ENCODE data around the gene CFAP61. TPM values are rescaled to one million over a fixed set of nuclear protein-coding genes. Genes with fewer than 3 reads are reported as not detected.

The CFAP61 gene
- total and polyA plus RNA-seq, 12 donors, result 0.53 to 3.6 (median 1.1) TPM; not detected in 3

DNA sequence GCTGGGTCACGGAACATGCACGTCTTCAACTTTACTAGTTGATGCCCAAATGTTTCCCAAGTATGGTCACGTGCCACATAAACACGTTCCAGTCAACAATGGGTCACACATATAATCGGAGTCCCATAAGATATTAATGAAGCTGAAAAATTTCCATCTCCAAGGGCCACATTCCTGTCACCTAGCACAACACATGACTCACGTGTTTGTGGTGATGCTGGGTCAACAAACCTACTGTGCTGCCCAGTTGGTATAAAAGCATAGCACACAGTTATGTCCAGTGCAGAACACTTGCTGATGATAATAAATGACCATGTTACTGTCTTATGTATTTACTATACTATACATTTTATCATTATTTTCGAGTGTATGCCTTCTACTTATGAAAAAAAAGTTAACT is 247.6 kb downstream of the CFAP61 start:
- Histone ChIP-seq H3K27ac (no peak overlapping the region), H3K9me3 (replicated peaks in 1 of 3) (no peaks in the 10 kb centered on the region), H3K27me3 (no peaks in the 10 kb centered on the region), H3K4me1 (replicated peaks in 1 of 2) (no peaks in the 10 kb centered on the region), H3K4me3 (no peak overlapping the region), H3K36me3 (replicated peaks in 1 of 2) (no peaks in the 10 kb centered on the region)
- WGBS, 4 donors, result 62 to 72% (median 70%) methylated on average over 7 of the region's 7 CpGs
- no peak for TF ChIP-seq CTCF (IDR thresholded peaks at IDR 0.05)
- no peak for TF ChIP-seq POLR2A (IDR thresholded peaks at IDR 0.05)
- intact Hi-C loops (cut with DNase I), result no loop called here
- DNase-seq, result no peak

GRCh38 chr20:20303320-20303719 is 251.0 kb downstream of the CFAP61 start:
- H3K36me3 ChIP-seq (replicated peaks in 1 of 2), result no peaks in the 10 kb centered on the region
- no peak overlapping the region for H3K27ac ChIP-seq
- no peaks in the 10 kb centered on the region for H3K4me1 ChIP-seq (replicated peaks in 1 of 2)
- no peaks in the 10 kb centered on the region for H3K9me3 ChIP-seq (replicated peaks in 1 of 3)
- H3K4me3 ChIP-seq, result no peak overlapping the region
- 78 to 95% (median 88%) methylated on average over 8 to 12 of the region's 12 CpGs for WGBS, 4 donors
- no peaks in the 10 kb centered on the region for H3K27me3 ChIP-seq
- TF ChIP-seq POLR2A (IDR thresholded peaks at IDR 0.05), result no peak
- no peak for TF ChIP-seq CTCF (IDR thresholded peaks at IDR 0.05)
- intact Hi-C loops (cut with DNase I), result no loop called here
- no peak for DNase-seq

GRCh38 chr20:20303742-20304141 is 251.4 kb downstream of the CFAP61 start:
- no peaks in the 10 kb centered on the region for H3K36me3 ChIP-seq (replicated peaks in 1 of 2)
- no peaks in the 10 kb centered on the region for H3K9me3 ChIP-seq (replicated peaks in 1 of 3)
- TF ChIP-seq CTCF (IDR thresholded peaks at IDR 0.05) (no peak), POLR2A (IDR thresholded peaks at IDR 0.05) (no peak)
- 74 to 84% (median 79%) methylated on average over 11 to 15 of the region's 15 CpGs for WGBS, 4 donors
- no peaks in the 10 kb centered on the region for H3K27me3 ChIP-seq
- DNase-seq, result peak in 3 of 7 donors; percentile 13 to 19 (median 17)
- H3K27ac ChIP-seq, result no peak overlapping the region
- H3K4me3 ChIP-seq, result no peak overlapping the region
- no peaks in the 10 kb centered on the region for H3K4me1 ChIP-seq (replicated peaks in 1 of 2)
- intact Hi-C loops (cut with DNase I), result no loop called here

DNA sequence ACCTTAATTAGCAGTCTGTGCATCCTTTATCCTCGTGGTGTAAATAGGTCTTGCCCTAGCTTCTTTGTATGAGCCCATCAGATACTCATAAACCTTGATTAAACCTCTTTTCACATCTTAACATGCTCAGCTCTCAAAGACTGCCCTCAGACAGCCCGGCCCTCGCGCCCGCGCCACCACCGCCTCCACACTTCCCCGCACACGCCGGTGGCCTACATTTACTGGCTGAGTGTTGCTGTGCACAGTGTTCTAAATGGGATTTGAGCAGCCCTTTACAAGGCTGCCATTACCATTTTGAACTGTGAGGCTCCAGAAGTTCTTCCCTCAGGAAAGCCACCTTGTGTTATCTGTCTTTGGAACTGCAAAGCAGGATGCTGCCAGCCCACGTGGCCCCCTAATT is 252.6 kb downstream of the CFAP61 start:
- Histone ChIP-seq H3K4me3 (no peak overlapping the region), H3K27ac (no peak overlapping the region), H3K36me3 (replicated peaks in 1 of 2) (no peaks in the 10 kb centered on the region), H3K4me1 (replicated peaks in 1 of 2) (no peaks in the 10 kb centered on the region), H3K27me3 (no peaks in the 10 kb centered on the region), H3K9me3 (replicated peaks in 1 of 3) (no peaks in the 10 kb centered on the region)
- DNase-seq, result no peak
- TF ChIP-seq CTCF (IDR thresholded peaks at IDR 0.05) (no peak), POLR2A (IDR thresholded peaks at IDR 0.05) (no peak)
- WGBS, 4 donors, result 79 to 88% (median 84%) methylated on average over 11 of the region's 11 CpGs
- intact Hi-C loops (cut with DNase I), result no loop called here

Data from adrenal gland (tissue), 12 donors.